ENCODE results near the gene TUBB6. TPM values are rescaled to one million over a fixed set of nuclear protein-coding genes. Genes with fewer than 3 reads are reported as not detected.

TUBB6 gene
- total RNA-seq, 4 donors from 2014 or later: 20.7 to 111 (median 50.5) TPM

DNA sequence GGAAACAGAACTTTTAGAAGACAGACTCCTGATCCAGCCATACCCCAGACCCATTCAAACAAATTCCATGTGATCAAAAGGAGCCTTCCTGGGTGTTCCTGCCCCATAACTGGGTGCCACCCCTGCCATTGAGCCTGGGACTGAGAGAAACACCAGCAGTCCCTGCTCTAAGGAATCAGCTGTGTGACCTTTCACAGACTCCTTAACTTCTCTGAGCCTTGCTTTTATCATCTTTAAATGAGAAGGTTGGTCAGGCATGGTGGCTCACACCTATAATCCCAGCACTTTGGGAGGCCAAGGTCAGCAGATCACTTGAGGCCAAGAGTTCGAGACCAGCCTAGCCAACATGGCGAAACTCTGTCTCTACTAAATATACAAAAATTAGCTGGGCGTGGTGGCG, 33.2 kb upstream of the TUBB6 start:
- Histone ChIP-seq H3K27ac (no peak overlapping the region), H3K9me3 (no peaks in the 10 kb centered on the region), H3K4me1 (peaks cover 0 to 14% (median 0%) of the 10 kb centered on the region in 4 donors), H3K36me3 (no peaks in the 10 kb centered on the region), H3K4me3 (no peak overlapping the region), H3K27me3 (no peaks in the 10 kb centered on the region)
- no peak for DNase-seq
- TF ChIP-seq POLR2A (IDR thresholded peaks at IDR 0.05): no peak
- TF ChIP-seq, protein P1, sequence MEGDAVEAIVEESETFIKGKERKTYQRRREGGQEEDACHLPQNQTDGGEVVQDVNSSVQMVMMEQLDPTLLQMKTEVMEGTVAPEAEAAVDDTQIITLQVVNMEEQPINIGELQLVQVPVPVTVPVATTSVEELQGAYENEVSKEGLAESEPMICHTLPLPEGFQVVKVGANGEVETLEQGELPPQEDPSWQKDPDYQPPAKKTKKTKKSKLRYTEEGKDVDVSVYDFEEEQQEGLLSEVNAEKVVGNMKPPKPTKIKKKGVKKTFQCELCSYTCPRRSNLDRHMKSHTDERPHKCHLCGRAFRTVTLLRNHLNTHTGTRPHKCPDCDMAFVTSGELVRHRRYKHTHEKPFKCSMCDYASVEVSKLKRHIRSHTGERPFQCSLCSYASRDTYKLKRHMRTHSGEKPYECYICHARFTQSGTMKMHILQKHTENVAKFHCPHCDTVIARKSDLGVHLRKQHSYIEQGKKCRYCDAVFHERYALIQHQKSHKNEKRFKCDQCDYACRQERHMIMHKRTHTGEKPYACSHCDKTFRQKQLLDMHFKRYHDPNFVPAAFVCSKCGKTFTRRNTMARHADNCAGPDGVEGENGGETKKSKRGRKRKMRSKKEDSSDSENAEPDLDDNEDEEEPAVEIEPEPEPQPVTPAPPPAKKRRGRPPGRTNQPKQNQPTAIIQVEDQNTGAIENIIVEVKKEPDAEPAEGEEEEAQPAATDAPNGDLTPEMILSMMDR (IDR thresholded peaks at IDR 0.05): no peak

DNA sequence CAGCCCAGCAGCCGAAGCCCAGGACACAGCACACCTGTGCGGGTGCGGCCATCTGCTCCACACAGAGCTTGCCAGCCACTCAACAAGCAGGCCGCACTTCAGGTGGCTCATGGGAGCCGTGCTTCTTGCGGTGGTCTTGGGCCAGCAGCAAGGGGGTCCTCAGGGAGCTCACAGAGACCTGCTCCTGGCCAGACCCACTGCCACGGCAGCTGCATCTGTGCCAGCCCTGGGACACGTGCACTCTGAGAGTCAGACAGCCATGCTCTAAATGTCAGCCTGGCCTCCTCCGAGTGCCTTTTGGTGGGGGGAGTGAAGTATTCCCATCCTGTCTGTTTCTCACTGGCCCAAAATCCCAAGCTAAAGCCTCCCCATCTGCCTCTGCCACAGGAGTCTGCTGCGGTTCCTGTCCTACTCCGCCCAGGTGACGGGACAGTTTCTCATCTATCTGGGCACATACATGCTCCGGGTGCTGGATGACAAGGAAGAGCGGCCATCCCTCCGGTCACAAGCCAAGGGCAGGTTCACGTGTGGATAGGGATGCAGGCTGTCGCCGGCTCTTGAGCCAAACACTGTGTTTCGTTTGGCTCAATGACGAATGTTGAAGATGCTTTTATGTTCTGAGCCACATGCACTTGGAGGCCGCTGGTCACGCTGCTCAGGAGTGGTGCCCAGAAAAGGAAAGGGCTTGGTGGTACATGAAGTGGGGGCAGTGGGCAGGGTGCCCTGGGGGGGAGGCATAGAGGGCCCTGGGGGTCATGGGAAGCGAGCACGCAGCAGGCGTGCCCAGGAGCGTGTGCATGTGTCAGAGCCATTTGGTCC, 31.1 kb upstream of the TUBB6 start:
- TF ChIP-seq, protein P1 (IDR thresholded peaks at IDR 0.05): no peak
- TF ChIP-seq POLR2A (IDR thresholded peaks at IDR 0.05): no peak
- Histone ChIP-seq H3K9me3 (no peaks in the 10 kb centered on the region), H3K27me3 (no peaks in the 10 kb centered on the region), H3K36me3 (no peaks in the 10 kb centered on the region), H3K4me3 (no peak overlapping the region), H3K4me1 (peaks cover 0 to 6% (median 0%) of the 10 kb centered on the region in 4 donors), H3K27ac (peak overlapping the region in 1 of 4 donors; percentile 94)
- no peak for DNase-seq

DNA sequence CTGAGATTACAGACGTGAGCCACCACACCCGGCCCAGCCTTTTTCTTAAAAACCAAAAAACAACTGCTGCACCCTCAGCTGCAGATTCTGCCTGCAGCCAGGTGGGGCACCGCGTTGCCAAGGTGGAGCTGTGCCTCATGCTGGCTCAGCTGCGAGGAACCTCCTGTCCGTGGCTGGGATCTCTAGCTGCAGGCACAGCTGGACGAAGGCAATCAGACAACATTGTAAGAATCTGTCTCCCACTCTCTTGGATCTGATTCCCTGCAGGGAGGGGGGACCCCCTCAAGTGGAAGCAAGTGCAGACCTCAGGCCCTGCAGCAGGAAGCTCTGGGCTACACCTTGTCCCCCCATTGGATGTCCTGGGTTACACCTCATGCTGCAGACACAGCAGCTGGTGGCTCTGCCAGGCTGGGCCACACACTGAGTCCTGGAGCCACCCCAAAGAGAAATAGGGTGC, 29.8 kb upstream of the TUBB6 start:
- TF ChIP-seq POLR2A (IDR thresholded peaks at IDR 0.05): no peak
- TF ChIP-seq, protein P1 (IDR thresholded peaks at IDR 0.05): no peak

DNA sequence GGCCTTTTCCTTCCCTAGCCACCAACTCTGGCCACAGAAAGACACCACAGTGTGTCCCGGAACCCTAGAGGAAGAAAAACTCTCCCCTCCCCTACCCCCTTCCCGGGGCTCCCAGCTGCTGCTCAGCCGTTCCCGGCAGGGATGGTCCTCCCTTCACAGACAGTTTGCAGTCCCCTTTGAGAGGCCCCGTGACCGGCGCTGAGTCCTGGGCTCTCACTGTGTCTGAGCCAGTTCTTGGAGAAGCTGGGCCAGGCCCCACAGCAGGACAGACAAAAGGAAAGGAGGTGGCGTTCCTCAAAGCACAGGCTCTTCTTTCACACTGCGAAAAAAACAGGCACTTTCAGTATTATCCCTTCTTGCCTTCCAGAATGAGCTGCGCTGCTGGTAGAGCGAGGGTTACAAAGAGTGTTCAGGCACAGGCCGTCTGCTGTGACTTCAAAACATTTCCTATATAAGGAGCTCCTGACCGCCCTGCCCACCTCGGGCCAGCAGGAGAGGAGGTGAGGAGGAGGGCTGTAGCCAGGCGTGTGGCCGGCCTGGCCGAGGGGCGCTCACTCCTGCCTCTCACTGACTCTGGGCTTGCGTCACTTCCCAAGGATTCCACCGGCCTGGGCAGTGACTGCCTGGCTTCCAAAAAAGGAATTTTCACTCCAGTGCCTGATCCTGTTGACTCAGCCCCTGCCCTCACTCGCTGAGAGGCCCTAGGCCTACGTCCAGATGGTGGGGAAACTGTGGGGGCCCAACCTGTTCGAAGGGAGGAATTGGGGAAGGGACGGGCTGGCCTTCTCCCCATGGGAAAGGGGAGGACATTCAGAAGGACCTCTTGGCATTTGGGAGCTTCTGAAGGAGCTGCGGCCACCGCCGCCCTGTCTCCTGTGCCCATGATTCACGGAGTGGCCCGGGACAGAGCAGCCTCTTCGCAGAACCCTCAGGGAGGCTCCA, 29.0 kb upstream of the TUBB6 start:
- Histone ChIP-seq H3K27me3 (no peaks in the 10 kb centered on the region), H3K36me3 (no peaks in the 10 kb centered on the region), H3K4me1 (peaks cover 0 to 6% (median 0%) of the 10 kb centered on the region in 4 donors), H3K4me3 (peak overlapping the region in 2 of 4 donors; percentile 37 to 42), H3K9me3 (no peaks in the 10 kb centered on the region), H3K27ac (peak overlapping the region; percentile 64 to 94 (median 82))
- peak in 2 of 3 donors; percentile 19 to 76 for DNase-seq
- no peak for TF ChIP-seq POLR2A (IDR thresholded peaks at IDR 0.05)
- TF ChIP-seq, protein P1 (IDR thresholded peaks at IDR 0.05): peak in 1 of 6 experiments; percentile 18

More for the DNA sequence above, 29.8 kb upstream of the TUBB6 start:
- Histone ChIP-seq H3K27ac (peak overlapping the region; percentile 64 to 94 (median 82)), H3K36me3 (no peaks in the 10 kb centered on the region), H3K4me1 (peaks cover 0 to 6% (median 0%) of the 10 kb centered on the region in 4 donors), H3K9me3 (no peaks in the 10 kb centered on the region), H3K4me3 (peak overlapping the region in 2 of 4 donors; percentile 37 to 42), H3K27me3 (no peaks in the 10 kb centered on the region)
- DNase-seq: no peak

DNA sequence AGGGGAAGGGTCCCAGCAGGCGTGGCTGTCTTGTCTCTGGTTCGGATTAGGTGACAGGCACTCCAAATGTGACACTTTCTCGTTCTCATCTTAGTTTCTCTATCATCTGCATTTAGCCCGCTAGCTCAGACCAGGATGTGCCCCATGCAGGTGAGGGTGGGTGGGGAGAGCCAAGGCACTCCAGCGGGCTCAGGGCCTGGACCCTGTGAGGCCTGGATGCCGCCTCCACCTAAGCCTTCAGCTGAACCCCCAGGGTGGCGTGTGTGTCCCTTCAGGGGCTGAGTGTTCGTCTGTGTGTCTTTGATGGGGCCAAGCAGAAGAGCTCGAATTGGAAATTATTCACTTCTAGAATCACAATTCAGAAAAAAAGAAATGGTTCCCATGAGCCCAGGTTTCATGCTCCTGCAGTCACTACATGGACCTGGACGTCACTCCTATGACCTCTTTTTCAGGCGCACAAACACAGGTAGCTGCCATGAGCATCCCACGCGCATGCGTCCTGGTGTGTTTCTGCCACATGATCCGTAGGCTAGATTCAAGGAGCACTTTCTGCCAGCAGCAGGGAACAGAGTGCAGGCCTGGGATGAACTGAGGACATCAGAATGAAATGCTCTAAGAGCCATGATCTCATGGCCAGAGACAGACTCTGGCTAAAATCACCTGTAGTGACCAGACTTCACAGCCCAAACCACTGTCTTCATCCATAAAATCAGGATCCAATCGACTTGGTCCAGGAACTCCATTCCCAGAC, 28.1 kb upstream of the TUBB6 start:
- H3K36me3 ChIP-seq: no peaks in the 10 kb centered on the region
- DNase-seq: no peak
- no peaks in the 10 kb centered on the region for H3K27me3 ChIP-seq
- TF ChIP-seq, protein P1 (IDR thresholded peaks at IDR 0.05): no peak
- no peak for TF ChIP-seq POLR2A (IDR thresholded peaks at IDR 0.05)
- H3K27ac ChIP-seq: peak overlapping the region; percentile 64 to 94 (median 82)
- H3K4me1 ChIP-seq: peaks cover 0 to 6% (median 0%) of the 10 kb centered on the region in 4 donors
- H3K4me3 ChIP-seq: peak overlapping the region in 1 of 4 donors; percentile 42
- H3K9me3 ChIP-seq: no peaks in the 10 kb centered on the region

Data from Peyer's patch (tissue), 4 donors.